ENCODE results near the gene PLBD2.

The PLBD2 gene

GRCh38 chr12:113358381-113359132 lies at the start of gene PLBD2:
TSS of gene PLBD2 (plus strand) at chr12:113358587. CDS start at chr12:113358601, 14 bp downstream.
- DNase-seq: peak; percentile 51

GRCh38 chr12:113310489-113310888 lies 47.9 kb upstream of the PLBD2 start:
- no peak for DNase-seq

DNA sequence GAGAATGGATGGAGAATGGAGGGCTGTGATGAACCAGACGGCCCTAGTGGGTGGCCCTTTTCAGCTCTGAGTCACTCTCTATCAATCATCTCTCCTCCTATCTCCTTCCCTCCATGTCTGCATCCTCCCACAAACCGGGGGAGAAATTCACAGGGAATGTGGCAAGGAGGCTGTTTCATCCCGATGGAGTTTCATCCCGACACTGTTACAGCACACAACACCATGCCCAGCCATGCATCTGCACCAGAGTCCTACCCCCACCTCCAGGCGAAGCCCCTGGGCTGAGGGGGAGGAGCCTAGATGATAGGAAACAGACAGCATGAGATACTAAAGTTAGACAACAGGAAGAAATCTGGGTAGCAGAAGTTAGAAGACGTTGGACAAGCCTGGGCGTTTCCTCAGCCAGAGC lies 44.3 kb upstream of the PLBD2 start:
- DNase-seq: no peak

DNA sequence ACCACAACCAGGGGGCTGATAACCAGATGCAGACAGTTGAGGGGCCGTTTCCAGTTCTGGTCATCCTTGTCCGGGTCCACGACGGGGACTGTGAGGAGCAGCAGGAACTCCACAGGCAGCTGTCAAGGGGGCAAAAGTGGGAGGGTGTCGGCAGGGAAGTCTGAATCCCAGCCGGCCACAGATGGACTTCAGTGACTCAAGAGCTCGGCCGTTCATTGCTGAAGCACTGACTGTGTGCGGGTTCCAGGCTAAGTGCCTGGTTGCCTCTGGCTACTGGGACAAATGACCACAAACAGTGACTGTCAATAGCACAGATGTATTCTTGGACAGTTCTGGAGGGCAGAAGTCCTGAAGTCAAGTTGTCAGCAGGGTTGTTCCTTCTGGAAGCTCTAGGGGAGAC lies 43.0 kb upstream of the PLBD2 start:
- no peak for DNase-seq

GRCh38 chr12:113316155-113316554 lies 42.2 kb upstream of the PLBD2 start:
- DNase-seq: no peak

GRCh38 chr12:113317122-113317521 lies 41.3 kb upstream of the PLBD2 start:
- no peak for DNase-seq

DNA sequence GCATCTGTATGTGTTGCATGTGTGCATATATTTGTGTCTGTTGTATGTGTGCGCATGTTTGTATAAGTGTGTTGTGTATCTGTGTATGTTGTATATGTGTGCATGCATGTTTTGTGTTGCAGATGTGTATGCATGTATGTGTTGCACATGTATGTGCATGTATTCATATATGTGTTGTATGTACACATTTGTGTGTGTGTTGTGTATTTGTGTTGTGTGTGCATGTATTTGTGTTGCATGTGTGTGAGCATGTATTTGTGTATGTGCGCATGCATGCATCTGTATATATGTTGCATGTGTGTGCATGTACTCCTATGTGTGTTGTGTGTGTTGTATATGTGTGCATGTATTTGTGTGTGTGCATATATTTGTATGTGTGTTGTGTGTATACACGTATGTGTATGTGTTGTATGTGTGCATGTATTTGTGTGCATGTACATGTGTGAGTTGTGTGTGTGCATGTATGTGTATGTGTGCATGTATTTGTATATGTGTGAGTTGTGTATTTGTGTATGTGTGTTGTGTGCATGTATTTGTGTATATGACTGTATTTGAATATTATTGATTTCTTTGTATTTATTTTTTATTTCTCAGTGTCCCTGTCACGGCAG lies 40.2 kb upstream of the PLBD2 start:
- no peak for DNase-seq

DNA sequence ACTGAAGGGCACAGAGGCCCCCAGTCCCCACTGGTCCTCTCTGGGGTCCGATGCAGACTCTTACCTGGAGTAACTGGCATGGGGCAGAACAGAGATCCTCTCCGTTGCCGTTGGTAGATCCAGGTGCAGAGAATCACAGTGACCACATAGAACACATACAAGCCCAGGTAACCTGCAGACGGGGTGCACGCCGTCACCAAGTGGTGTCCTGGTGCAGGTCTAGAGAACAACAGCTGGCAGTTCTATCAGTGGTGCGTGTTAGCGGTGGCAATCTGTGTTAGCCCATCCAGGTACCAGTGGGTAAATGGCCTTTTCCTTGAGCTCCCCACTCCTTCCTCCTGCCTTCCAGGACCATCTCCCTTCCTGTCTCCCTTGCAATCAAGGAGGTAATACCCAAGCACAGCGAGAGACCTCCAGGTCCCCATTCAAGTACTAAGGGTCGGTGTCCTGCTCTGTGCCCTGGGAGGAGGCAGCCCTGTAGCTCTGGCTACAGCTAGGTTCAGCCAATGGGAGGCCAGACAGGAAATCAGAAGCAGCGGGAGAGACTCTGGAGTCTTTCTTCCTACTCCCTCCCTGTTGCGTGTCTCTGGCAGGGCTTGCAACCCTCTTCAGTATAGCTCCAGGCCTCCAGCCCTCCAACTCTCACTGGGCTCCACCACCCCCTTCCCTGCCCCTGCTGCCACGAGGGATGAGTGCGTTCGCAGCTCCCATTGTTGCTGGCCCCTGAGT lies 39.3 kb upstream of the PLBD2 start:
- no peak for DNase-seq

GRCh38 chr12:113320401-113320800 lies 38.0 kb upstream of the PLBD2 start:
- DNase-seq: no peak

- no peak for DNase-seq
Observed at GRCh38 chr12:113322343-113322742, 36.0 kb upstream of the PLBD2 start.

DNA sequence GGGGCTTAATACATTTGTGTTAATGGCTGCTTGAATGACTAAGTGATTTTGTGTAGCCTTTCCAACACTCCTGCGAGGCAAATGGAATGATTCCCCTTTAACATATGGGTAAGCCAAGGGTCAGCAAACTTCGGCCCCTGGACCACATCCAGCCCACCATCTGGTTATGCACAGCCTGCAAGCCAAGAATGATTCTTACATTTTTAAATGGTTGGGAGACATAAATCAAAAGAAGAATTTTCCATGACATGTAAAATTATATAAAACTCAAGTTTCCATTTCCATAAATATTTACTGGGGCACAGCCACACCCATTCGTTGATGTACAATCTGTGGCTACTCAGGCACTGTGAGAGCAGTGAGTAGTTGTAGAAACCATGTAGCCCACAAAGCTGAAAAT lies 32.5 kb upstream of the PLBD2 start:
- no peak for DNase-seq

DNA sequence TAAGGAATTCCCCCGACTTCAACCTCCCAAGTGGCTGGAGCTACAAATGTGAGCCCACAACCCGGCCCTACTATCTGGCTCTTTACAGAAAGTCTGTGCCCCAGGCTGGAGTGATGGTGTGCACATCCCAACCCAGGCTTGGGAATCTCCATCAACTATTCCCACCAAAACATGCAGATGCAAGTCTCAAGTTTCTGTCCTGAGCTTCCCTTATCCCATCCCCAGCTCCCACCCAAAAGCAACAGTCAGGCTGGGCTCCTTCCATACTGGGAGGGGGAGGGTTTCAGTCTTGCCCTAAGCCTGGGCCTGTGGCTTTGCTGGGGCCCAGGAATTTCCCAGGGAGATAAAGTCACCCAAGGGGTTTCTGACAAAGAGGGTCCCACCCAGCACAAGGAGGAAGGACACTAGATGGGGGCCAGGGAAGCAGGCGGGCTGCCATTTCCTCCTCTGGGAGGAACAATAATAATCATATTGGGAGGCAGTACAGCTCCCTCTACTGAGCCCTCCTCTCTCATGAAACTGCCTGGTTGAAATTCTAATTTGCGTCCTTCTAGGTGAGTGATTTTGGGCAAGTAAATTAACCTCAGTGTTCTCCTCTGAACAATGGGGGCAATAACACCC lies 31.5 kb upstream of the PLBD2 start:
- DNase-seq: no peak

DNA sequence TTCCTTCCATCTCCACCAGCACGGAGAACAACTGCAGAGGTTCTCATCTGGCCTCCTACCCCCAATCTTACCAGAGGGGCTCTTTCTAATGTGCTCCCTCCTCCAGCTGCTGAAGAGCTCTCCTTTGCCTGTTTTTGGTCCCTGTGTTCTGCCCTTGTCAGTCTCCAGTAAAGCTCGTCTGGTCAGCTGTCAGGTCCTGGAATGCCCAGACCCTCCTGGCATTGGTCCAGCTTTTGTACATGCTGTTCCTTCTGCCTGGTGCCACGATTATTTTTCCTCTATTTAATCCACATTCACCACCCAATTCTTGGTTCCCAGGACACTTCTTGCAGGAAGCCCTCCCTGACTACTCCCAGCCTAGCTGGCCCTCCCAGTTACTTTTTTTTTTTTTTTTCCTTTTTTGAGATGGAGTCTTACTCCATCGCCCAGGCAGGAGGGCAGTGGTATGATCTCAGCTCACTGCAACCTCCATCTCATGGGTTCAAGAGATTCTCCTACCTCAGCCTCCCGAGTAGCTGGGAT lies 30.0 kb upstream of the PLBD2 start:
- DNase-seq: no peak

GRCh38 chr12:113329022-113329790 lies 29.2 kb upstream of the PLBD2 start:
- DNase-seq: no peak

DNA sequence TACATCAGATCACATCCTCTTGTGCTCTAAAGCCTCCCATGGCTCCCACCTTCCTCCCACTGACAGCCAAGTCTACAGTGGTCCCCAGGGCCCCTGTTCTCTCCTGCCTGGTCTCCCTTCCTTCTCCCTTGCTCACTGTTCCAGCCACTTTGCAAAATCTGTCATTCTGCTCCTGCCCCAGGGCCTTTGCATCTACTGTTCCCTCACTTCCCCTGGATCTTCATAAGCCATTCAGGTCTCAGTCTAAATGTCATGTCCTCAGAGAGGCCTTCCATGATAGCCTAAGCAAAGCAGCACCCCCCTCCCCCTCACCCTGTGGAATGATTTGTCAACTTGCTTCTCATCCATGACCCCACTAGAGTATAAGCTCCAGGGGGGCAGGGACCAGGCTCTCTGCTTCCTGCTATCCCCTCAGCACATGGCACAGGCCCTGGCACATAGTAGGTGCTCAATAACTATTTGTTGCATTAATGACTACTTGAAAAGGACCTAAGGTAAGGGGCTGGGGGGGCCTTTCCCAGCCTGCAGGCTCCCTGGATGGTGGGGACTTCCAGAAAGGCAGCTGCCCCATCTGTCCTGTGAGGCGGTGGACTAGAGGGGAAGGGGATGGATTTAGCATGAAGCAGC lies 28.5 kb upstream of the PLBD2 start:
- no peak for DNase-seq

DNA sequence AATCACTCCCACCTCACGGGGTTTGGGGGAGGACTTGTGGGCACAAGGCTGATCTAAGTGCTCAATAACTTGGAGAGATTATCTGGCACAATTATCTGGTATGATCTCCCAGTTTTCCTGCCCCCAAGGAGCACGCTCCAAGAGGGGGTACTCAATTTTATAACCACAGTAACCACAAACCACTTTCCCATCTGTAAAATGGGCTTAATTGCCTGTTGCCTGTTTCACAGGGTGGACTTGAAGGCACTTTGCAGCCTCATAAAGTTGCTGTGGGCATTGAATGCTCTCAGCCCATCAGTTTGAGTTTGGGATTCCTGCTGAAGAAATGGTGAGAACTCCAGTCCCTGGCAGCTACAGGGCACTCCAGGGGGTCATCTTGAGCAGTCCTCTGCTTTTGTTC lies 27.9 kb upstream of the PLBD2 start:
- no peak for DNase-seq

DNA sequence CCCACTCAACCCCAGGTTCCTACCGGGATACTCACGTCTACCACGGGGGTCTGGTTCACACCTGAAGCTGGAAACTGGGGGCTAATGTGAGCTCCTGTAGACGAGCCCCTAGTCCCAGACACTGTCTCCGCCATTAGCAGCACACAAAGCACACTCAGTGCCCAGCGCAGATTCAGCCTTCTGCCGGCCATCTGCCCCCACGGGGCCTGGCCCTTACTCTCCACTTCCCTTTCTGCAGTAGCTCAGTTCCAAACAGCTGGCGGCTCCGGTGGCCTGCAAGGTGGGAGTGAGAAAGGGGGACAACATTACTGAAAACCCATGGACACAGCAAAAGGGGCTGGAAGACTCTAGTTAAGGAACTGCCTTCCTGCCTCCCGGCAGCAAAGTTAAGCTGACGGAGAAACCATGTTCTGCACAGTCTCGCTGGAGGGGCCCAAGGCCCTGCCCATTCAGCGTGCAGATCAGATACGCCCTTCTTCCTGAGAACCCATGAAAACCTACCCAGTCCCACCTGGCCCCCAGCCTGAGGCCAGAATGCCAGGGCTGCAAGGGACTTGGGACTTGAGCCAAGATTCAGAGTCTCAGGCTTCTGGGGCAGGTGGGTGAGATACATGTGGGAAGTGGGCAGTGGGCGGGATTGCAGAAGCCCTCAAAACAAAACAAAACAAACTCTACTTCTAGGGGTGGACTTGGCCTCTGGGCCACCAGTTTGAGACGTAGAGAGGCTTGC lies 25.5 kb upstream of the PLBD2 start:
- DNase-seq: no peak

DNA sequence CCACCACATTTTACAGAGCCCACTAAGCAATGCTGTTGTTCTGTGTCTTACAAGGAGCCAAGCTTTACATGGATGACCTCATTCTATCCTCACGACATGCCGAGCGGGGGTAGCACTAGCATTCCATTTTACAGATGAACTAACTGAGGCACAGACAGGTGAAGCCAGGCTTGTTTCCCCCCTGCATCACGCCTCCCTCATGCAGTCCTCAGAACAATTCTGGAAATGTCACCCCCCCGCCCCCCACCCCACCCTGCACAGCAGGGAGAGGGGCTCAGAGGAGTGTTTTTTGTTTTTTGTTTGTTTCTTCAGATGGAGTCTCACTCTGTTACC lies 25.0 kb upstream of the PLBD2 start:
- DNase-seq: no peak

DNA sequence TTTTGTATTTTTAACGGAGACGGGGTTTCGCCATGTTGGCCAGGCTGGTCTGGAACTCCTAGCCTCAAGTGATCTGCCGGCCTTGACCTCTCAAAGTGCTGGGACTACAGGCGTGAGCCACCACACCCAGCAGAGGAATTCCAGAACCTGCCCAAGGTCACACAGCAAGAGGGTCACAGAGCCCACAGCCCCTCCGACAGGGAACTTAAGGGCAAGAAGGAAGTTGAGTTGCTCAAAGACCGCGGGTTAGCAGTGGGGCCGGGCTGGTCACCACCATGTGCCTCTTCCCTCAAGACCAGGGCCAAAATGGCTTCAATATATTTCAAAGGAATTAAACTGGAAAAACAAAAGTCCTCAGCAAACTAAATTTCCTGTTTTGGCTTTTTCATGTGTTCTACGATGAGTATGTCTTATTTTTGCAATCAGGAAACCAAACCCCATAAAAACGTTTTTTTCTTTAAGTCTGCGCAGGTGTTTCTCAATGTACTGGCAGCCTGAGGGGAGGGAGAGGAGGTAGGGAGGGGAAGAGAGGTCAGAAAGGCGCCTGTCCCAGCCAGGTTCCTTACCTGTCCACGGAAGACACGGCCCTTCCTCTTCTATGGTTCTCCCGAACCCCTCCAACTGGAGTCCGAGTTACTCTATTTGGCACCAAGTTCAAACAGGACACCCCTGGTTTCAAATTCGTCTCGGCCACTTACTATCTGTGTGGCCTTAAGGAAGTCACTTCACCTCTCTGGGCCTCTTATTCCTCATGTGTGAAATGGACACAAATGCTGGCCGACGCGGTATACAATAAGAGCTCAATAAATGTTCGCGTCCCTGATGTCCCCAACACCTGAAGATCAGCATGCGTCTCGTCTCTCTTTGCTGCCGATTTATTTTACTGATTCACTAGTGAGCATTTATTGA lies 24.3 kb upstream of the PLBD2 start:
- no peak for DNase-seq

DNA sequence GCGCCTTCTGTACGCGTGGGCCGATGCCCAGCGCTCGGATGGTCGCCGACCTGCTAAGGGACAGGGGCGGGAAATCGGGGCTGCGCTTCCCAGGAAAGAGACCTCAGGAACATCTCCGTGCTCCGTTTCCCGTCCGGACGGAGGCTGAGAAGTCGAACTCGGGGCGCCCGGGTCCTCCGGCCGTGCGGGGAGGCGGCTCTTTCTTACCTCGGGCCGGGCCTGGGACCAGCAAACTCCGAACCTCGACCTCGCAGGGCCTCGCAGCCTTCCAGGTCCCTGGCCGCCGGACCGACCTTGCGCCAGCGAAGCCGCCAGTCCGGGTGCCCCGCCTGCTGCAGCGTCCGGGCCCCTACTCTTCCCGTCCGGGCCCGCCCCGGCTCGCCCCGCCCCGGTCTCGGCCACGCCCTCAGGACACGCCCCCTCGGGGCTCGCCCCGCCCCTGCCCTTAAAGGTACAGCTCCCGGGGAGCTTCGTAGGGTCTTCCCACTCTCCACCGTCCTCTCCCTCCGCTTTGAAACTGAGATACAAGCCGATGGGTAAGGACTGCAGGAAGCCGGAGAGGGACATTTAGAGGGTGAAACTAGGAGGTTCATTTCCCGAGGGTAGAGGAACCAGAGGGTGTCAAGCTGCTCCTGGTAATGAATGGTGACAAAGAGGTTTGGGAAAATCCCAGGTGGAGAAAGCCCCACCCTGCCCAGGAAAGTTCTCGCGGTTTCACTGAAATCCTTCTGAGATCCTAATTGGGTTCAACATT lies 23.4 kb upstream of the PLBD2 start, which contains the start of gene SLC8B1:
Gene SLC8B1 (minus strand): TSS at position 324 of the 754 bp plus-strand sequence. CDS start 2,231 bp downstream, outside the sequence.
- peak; percentile 38 for DNase-seq
